ENCODE results near the gene DCLK1.

Gene DCLK1

GRCh38 chr13:35785576-35786303, 345.4 kb downstream of the DCLK1 start:
- DNase-seq (ENCODE audit: low spot score) = no peak

DNA sequence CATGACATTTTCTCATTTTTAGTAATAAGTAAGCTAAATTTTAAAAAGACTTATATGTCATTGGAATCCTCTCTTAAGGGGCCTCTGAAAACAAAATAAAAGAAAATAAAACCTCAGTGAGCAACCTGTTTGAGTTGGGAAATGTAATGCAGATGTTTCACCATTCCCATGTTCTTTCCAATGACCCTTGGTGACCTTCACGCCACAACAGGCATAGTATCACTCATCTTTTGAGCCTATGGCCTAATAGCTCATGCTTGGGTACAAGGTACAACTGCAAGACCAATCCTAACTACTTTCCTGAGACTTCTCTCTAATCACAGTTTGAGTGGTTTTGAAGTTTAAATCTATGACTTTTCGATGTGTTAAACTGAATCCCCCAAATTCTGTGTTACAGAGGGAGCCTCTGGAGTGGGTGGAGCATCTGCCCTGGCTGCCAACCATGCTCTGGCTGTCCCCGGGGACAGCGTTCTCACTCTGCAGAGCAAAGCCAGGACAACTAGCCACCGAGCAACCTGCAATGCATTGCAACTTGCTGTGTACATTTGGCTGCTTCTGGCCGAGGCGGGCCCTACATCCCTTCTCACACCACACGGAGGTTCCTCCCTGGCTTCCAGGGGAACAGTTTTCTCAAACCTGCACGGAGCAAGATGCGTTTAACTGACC, 346.8 kb downstream of the DCLK1 start:
- no peak for DNase-seq (ENCODE audit: low spot score)

GRCh38 chr13:35782793-35783192, 348.4 kb downstream of the DCLK1 start:
- no peak for DNase-seq (ENCODE audit: low spot score)

GRCh38 chr13:35781036-35782000, 349.9 kb downstream of the DCLK1 start:
- DNase-seq (ENCODE audit: low spot score) = no peak

- no peak for DNase-seq (ENCODE audit: low spot score)
These were observed 350.6 kb downstream of the DCLK1 start for GRCh38 chr13:35780613-35781012.

DNA sequence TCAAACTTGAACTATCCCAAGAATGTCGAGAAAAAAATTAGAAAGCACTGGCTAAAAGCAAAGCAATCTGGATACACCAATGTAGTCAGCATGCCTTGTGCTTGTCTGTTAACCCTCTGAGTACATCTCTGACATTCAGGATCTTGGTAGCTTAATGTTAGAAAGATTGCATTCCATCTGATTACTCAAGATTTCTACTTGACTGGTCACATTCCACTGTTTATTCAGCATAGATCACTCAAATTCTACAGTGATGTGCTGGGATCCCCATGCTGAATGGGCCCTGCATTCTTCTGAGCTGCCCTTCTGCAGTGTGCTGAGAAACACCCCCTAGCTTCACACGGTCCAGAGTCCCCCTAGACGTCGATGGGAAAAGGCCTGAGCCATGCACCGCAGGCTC, 359.3 kb downstream of the DCLK1 start:
- no peak for DNase-seq (ENCODE audit: low spot score)

DNA sequence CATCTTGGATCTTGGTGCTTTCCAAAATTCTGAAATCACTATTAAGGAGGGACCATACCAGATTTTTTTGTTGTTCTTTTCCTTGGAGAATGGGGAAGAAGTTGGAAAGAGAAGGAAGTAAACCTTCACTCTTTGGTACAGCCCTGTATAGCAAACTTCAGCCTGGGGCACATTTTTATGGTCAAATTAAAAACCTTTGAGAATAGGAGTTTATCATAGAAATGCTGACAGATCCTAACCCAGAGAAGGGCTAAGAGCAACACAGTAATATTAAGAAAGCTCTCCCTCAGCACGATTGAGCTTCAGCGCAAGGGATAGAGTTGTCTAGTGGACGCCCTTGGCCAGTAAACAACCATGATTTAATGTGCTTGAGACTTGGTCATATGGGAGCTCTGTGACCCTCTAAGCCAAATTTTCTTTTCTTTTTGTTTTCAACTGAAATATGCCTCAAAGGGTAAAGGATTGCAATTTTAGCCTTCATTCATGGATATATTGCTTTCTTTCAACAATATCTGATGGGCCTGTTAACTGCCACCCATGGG, 360.4 kb downstream of the DCLK1 start:
- no peak for DNase-seq (ENCODE audit: low spot score)

GRCh38 chr13:35769812-35770211, 361.4 kb downstream of the DCLK1 start:
- DNase-seq (ENCODE audit: low spot score) = no peak

GRCh38 chr13:35768551-35768950, 362.6 kb downstream of the DCLK1 start:
- no peak for DNase-seq (ENCODE audit: low spot score)

- DNase-seq (ENCODE audit: low spot score) = no peak
These were observed 363.1 kb downstream of the DCLK1 start for GRCh38 chr13:35768073-35768472.

GRCh38 chr13:35767256-35767976, 363.8 kb downstream of the DCLK1 start:
- no peak for DNase-seq (ENCODE audit: low spot score)

GRCh38 chr13:35766663-35767062, 364.5 kb downstream of the DCLK1 start:
- DNase-seq (ENCODE audit: low spot score) = no peak

GRCh38 chr13:35765941-35766340, 365.2 kb downstream of the DCLK1 start:
- no peak for DNase-seq (ENCODE audit: low spot score)

DNA sequence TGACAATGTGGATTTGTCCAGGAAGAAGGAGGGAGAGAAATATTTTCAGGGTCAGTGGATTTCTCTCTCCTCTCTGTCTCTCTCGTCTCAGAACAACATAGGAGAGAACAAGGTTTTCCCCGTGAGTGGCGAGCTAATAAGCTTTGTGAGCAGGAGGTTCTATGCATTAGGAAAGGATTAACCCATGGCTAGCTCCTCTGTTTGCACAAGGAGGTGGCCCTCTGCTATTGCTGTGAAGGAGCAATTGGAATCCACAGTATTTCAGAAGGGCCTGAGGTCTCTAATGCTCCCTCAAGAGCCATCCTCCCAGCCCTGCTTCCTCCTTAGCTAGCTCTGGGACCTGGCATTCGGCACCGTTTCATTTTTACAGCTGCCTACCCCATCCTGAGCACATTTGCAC, 365.8 kb downstream of the DCLK1 start:
- no peak for DNase-seq (ENCODE audit: low spot score)

DNA sequence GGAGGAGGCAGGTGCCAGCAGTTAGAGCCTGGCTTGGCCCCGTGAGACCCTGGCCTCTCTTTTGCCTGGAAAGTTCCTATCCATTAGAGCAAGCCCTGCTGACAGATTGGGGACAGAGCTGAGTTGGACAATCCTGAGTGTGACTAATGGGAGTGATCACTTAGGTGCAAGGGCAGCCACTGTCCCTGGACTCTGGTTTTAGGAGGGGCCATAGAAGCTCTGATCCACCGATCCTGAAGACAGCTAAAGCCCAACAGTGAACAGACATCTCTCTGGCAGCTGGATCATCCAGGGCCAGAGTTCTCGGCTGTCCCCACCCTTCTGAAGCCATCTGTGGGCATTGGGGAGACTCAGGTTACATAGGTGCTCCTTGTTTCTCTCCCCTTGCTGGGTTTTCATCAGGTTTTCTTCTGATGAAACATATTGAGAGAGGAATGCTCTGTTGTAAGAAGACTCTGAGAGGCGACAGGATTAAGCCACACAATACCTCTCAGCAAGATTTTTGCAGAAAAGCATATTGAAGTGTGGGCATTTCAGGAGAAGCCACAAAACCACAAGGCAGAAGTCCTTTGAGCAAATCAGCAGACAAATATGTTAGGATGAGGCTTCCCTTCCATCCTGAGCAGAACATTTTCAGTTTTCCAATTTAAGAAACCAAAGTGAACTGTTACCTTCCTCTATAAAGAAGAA, 366.7 kb downstream of the DCLK1 start:
- DNase-seq (ENCODE audit: low spot score) = no peak

GRCh38 chr13:35763782-35764123, 367.4 kb downstream of the DCLK1 start:
- no peak for DNase-seq (ENCODE audit: low spot score)

- no peak for DNase-seq (ENCODE audit: low spot score)
These were observed 368.0 kb downstream of the DCLK1 start for GRCh38 chr13:35763060-35763781.

DNA sequence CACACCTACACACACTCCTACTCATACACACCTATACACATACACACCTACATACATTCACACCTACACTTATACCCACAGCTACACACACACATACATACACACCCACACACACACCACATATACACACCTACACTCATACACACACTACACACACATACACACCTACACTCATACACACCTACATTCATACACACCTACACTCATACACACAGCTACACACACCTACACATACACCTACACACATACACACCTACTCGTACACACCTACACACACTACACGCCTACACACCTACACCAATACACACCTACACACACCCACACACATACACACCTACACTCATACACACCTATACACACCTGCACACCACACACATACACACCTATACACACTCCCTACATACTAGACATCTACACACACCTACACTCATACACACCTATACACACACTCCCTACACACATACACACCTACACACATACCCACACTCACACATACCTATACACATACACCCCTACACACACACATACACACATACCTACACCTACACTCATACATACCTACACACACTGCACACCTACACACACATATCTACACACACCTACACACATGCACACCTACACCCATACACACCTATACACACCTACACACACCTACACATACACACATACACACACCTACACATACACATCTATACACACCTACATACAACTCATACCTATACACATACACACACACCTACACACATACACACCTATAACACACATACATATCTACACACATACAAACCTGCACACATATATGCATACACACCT, 369.5 kb downstream of the DCLK1 start:
- DNase-seq (ENCODE audit: low spot score) = no peak

- no peak for DNase-seq (ENCODE audit: low spot score)
These were observed 370.4 kb downstream of the DCLK1 start for GRCh38 chr13:35760735-35761281.
